ENCODE measurements around the gene CCL17.
"Not testable (repeated sequence)": the region's sequence is repeated elsewhere in the genome, so short reads cannot be mapped to it uniquely, and the experiment has no call there.

CCL17 gene
- long read RNA-seq, donor 1: 0 reads
- long read RNA-seq, donor 2: 0 reads
- long read RNA-seq, donor 3: 0 reads
- long read RNA-seq, donor 4: 0 reads
- long read RNA-seq, donor 5: 0 reads
- long read RNA-seq, donor 6: 0 reads
- long read RNA-seq, donor 7: 0 reads
- long read RNA-seq, donor 8: 0 reads

DNA sequence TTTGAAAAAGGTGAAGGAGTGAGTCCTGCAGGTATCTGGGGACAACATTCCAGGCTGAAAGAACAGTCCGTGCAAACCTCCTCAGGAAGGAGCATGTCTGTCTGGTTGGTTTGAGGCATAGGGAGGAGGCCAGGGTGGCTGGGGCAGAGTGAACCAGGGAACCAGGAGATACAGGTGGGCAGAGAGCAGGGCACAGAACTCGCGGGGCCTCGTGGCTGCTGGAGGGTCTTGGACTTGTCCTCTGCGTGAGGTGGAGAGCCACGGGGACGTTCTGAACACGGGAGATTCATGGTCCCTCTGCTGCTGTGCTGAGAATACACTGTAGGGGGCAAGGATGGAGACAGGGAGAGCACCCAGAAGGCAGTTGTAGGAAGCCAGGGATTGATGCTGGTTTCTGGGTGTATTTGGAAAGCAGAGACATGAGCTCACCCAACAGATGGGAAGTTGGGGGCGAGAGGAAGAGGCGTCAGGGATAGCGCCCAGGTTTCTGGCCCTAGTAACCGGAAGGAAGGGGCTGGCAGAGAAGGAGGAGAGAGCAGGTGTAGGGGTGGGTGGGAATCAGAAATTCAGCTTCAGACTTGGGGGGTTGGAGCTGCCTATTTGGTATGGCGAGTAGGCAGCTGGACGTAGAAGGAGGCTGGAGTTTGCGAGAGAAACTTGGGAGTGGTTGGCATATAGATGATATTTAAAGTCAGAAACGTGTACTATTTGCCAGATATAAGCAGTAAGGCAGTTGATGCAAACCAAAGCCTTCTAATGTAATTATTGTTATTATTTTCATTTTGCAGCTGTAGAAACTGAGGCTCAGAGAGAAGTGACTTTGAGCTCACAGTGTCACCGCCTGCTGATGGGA lies at the start of gene CCL17:
Gene CCL17 (plus strand): TSS at position 803 of the 853 bp plus-strand sequence. CDS start 9,166 bp downstream, outside the sequence.
- no peak for DNase-seq

DNA sequence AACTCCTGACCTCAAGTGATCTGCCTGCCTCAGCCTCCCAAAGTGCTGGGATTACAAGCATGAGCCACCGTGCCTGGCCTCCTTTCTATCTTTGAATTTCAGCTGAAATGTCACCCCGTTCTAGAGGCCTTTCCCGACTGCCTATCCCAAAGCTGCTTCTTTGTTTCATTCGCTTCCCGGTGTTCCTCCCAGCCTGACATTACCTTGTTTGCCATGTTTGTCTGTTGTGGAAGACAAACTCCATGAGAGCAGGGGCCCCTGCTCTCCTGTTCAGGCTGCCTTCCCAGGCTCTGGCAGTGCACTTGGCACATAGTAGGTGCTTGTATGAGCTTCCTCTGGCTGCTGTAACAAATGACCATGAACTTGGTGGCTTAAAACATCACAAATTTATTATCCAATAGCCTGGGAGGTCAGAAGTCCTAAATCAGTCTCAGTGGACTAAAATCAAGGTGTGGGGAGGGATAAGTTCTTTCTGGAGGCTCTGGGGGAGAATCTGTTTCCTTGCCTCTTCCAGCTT lies 48.6 kb upstream of the CCL17 start:
- no peak for DNase-seq

DNA sequence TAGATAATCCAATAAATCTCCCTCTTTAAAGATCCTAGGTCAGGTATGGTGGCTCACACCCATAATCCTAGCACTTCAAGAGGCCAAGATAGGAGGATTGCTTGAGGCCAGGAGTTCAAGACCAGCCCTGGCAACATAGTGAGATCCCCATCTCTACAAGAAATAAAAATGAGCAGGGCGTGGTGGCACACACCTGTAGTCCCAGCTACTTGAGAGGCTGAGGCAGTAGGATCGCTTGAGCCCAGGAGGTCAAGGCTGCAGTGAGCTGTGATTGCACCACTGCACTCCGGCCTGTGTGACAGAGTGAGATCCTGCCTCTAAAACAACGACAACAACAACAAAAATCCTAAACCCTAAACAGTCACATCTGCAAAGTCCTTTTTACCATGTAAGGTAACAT lies 48.0 kb upstream of the CCL17 start:
- no peak for DNase-seq

DNA sequence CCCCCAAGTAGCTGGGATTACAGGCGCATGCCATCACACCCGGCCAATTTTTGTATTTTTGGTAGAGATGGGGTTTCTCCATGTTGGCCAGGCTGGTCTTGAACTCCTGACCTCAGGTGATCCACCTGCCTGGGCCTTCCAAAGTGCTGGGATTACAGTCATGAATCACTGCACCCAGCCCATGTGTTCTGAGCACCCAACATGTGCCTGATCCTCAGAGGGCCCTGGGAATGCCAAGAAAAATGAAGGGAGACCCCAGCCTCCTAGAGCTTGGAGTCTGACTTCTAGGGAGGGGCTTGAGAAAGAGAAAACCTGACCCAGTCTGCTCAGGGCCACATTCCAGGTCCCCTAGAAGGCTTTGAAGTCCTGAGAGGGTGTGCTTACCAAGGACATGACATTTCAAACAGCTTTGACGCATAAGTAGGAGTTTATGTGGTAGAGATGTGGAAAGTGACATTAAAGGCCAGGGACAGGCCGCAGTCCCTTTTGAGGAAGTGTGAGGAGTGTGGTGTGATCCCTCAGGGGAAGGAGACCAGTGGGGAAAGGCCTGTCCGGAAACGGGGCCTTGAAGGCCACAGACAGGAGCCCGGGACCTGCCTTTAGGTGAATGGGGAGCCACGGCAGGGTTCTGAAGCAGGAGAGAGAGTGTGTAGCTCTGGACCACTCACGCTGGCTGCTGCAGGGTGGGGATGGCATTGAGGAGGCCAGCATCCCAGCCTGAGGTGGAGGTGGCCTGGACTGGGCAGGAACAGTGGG lies 47.1 kb upstream of the CCL17 start:
- no peak for DNase-seq

DNA sequence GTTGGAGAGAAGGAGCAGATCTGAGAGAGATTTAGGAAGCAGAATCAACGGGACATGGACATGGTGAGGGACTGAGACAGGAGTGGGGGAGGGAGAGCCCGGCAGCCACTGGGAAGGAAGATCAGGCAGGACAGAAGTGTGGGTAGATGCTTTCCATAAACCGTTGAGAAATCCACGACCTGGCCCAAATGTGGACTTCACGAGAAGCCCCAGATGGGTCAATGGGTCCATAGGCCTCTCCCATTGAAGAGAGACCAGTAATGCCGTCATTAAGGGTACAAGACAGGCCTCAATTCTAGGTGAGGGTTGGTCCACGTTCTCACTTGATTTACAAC lies 46.5 kb upstream of the CCL17 start:
- no peak for DNase-seq

DNA sequence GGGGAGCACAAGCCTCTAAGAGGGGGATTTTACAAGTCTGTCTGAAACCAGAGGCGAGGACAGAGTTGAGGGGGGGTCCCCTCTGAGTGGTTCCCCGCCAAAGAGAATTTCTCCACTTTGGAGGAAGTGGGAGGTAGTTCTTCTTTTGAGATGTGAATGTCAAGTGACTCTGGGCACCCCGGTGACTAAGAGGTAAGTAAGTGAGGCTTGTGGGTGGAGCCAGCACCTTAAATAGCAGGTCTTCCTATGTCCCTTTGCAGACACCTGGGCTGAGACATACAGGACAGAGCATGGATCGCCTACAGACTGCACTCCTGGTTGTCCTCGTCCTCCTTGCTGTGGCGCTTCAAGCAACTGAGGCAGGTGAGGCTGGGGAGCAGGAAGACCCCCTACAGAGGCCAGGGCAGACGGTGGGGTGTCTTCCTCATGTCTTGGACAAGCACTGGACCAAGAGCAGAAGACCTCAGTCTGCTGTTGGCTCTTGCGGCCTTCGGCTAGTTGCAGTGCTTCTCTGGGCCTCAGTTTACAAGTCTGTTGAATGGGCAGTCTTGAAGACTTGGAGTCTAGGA lies 46.0 kb upstream of the CCL17 start, which contains the start of gene CCL22:
Gene CCL22 (plus strand): TSS at position 257 of the 569 bp plus-strand sequence. CDS start 34 bp downstream, at position 291.
- DNase-seq: no peak

DNA sequence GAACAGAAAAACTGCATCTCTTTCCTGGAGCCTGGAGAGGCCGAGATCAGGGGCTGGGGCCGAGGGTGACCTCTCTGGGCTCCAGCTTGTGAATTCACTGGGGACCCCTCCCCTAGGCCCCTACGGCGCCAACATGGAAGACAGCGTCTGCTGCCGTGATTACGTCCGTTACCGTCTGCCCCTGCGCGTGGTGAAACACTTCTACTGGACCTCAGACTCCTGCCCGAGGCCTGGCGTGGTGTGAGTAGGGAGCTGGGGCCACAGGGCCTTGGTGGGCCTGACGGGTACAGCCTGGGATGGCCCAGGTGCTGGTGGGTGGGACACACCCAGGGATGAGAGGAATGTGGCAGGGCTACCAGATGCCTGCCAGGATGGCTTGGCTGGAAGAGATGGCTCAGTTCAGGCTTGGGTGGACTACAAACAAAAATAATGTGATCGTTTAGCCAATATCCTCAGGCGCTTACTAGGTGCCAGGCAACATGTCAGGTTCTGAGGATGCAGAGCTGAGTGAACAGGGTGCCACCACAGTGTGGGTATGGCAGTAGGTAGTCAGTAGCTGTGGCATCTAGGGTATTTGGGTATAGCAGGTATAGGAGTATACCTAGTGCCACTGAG lies 44.1 kb upstream of the CCL17 start:
- no peak for DNase-seq

DNA sequence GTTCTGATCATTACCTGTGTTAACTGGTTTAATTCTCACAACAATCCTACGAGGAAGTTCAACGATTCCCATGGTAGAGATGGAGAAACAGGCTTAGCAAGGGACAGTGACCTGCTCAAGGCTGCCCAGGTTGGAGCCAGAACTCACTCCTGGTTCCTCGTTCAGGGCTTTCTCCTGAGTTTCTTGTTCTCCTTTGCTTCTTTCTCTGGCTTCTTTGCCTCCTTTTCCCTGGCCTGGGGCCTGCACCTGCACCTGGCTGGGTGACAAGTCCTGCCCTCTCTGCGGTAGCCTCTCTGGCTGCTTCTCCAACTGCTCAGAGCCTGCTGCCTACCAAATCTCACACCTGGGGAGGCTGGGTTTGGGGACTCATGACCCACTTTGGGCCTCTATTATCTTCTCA lies 43.2 kb upstream of the CCL17 start:
- no peak for DNase-seq

DNA sequence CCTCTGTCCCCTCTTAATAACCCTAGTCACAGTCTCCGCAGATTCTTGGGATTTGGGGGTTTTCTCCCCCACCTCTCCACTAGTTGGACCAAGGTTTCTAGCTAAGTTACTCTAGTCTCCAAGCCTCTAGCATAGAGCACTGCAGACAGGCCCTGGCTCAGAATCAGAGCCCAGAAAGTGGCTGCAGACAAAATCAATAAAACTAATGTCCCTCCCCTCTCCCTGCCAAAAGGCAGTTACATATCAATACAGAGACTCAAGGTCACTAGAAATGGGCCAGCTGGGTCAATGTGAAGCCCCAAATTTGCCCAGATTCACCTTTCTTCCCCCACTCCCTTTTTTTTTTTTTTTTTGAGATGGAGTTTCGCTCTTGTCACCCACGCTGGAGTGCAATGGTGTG lies 40.4 kb upstream of the CCL17 start:
- DNase-seq: no peak

DNA sequence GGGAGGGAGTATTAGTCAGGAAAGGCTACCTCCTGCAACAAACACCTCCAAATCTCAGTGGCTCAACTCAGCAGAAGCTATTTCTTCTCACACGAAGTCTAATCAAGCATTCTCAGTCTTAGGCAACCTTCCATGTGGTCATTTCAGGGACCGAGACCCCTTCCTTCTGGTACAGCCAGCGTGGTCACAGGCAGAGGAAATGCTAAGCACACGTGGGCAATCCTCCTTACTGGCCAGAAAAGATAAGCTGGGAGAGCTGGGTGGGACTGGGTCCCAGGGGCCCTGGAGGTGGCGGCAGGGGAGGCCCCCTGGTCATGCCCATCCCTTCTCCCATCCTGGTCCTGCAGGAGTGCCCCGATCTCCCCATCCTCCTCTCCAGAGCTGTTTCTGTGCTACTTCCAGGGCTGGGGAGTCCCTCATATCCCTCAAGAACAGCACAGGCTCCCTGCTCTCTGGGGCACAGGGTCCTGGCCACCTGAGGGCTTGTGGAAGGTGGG lies 38.0 kb upstream of the CCL17 start:
- no peak for DNase-seq

DNA sequence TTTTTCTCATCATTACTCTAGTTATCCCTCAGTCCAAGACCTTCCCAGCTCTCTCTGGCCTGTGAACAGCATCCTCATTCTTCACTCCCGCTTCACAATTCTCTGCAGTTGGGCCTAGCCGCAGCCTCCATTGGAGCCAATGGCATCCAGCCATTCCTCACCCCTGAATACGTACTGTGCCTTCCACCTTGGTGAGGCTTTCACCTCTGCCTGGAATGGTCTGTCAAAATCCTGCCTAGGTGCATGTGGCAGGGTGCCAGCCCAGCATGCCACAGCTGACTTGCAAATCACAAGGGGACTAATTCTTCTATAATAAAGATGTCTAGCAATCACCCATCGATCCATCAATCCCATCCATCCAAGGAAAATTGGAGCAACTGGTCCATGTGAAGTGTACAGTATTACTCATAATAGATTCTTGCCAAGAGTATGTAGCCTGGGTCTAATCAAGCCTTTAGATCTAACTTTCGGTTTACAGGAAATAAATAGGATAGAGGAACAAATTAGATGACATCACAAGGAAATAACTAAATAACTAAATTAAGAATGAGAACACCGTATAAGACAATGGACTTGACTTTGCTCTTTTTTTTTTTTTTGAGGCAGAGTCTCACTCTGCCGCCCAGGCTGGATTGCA lies 37.3 kb upstream of the CCL17 start:
- DNase-seq: no peak

DNA sequence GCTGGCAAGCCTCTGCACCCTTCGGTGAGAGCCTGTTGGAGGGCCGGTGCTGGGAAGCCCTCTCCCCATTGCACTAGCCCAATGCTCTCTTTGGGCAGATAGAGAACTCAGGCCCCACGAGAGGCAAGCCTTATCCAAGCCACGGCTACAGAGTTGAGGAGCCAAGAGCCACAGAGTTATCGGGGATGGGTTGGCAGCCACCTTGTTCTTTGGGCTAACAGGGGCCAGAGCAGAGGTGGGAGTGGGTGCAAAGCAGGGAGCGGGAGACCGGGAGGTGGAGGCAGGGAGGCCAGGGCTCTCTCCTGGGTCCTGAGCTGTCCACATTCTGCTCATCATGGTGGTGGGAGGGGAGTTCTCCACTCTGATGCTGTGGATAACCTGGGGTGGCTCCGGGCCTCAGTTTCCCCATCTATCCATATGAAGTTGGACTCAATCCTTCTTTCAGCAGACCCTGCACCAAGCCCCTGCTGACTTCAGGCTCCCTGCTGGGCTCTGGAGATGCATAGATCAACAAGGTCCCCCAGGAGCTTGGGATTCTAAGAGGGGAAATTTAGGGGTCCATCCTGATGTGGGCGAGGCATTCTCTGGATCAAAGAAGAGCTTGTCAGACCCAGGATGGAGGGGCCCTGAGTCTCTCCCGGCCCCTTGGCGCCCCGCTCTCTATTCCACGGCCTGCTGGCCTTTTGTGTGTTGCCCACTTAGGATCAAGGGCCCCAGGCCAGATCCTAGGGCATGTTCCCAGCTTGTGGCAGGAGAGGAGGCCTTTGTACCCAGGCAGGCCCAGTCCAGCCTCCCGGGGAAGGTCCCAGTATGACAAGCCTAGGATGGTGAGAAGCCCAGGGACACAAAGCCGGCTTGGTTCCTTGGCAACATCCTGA lies 32.8 kb upstream of the CCL17 start:
- DNase-seq: no peak

DNA sequence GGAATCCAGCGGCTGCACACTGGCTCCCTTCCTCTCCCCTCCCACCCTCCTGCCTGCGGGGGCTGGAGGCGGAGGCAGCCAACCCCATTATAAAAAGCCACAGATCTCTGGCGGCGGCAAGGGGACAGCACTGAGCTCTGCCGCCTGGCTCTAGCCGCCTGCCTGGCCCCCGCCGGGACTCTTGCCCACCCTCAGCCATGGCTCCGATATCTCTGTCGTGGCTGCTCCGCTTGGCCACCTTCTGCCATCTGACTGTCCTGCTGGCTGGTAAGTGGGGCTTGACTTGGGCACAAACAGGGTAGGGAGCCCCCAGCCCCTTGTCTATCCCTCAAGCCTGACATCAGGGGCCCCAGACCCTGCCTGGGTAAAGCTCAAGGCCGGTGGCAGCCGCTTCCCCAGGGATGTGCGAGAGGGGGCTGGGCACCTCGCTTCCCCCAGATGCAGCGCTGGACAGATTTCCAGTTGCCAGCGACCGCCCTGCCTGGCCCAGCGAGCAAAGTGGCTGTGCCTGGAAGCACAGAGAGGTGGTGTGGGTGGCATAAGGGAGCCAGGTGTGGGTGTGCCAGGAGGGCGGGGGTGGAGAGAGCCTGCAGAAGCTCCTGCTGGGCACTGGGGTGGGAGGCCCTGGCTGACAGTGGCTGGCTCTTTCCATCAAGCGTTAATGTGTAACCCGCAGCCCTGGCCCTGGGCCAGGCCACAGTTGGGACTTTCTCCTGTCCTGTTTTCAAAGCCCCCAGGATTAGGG lies 32.0 kb upstream of the CCL17 start, which contains the start of gene CX3CL1:
Gene CX3CL1 (plus strand): TSS at position 119 of the 745 bp plus-strand sequence. CDS start 79 bp downstream, at position 198.
- DNase-seq: peak; percentile 81

DNA sequence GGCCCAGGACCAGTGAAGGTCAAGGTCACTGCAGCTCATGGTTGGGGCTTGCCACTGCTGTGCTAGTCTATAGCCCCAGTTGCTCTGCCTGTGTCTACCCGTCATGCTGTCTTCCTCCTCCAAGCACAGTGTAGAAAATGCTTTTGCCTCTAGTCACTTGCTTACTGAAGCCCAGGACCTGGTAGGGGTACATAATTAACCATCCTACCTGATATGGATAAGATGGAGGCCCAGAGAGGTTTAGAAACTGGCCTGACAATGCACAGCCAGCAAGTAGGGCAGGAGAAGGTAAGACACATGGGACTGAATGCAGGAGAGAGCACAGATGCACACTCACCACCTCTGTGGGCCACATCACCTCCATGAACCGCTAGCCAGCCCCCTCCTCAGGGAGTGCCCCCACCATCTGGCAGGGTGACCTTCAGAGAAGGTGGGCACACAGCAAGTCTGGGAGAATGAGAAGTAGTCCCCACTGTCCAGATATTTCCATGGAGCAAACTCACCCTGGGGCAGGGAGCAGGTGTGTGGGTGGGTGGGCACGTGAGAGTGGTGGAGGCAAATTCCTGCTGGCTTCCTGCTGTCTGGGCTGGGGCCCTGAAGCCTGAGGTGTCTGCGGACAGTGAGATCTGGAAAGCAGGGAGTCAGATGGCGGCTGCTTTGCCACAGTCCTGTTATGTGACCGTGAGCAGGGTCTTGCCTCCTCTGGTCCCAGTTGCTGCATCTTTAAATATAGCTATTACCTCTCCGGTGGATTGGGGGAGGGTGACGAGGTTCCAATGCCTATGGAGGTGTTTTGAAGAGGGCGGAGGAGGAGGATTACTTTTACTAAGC lies 31.2 kb upstream of the CCL17 start:
- DNase-seq: no peak

DNA sequence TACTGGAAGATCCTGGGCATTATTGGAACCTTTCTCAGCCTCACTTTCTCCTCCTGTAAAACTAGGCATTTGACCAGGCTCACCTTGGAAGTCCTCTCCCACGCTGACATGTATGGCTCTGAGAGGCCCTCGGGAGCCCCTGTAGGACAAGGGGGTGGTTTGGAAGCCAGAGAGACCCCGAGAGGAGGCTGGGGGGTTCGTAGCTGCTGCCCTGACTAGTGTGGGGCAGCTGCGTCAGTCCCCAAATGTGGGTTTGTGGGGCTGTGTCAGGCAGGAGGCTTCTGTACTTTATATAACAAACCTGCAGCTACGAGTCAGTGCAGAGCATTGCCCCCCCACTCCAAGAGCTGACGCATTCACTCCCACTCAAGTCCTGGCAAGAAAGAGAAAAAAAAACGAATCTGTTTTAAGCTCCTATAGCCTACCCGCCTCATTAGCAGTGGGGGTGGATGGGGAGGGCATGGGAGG lies 30.5 kb upstream of the CCL17 start:
- peak; percentile 49 for DNase-seq

DNA sequence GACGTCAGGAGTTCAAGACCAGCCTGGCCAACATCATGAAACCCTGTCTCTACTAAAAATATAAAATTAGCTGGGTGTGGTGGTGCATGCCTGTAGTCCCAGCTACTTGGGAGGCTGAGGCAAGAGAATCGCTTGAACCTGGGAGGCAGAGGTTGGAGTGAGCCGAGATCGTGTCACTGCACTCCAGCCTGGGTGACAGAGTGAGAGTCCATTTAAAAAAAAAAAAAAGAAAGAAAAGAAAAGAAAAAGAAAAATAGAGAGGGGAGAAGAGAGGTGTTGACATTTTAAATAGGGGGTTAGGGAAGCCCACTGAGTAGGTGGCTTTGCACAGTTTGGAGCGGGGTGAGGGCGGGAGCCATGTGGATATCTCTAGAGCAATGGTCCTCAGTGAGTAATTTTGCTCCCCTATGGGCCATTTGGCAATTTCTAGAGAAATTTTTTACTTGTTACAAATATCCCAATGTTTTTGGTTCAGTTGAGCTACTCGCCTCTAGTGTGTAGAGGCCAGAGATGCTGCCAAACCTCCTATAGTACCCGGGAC lies 29.6 kb upstream of the CCL17 start:
- not testable (repeated sequence) for DNase-seq

DNA sequence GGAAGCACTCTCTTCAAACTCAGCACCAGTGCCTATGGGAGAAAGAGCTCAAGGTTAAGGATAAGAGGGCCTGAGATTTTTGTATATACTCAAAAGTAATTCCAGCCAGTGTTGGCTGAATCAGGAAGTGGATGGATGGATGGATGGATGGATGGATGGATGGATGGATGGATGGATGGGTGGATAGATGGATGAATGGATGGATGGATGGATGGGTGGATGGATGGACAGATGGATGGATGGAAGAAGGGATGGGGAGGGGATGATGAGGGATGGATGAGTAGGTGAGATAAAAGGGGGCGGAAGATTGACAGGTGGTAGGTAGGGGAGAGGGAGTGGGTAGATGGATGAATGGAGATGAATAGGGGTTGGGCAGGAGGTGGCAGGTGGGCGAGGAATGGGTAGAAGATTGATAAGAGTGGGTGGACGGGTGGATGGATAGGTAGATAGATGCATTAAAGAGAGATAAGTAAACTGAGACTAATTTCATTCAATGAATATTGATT lies 28.2 kb upstream of the CCL17 start:
- no peak for DNase-seq
